Neural progenitor cell (in vitro differentiated cells): ENCODE measurements around the gene MYCBPAP.

Experiments used
- EZH2phosphoT487 ChIP-seq: fragments of 200-600 bp; sonication (generic); IDR thresholded peaks from 2 replicates; pipeline ENCODE4 v1.6.1; 2017; ENCODE audit warnings: antibody characterized with exemption
- TF ChIP-seq, protein P1 (sequence below): fragments of 200-600 bp; sonication (generic); IDR thresholded peaks from 2 replicates; pipeline ENCODE4 v1.5.1; 2017; ENCODE audit warnings: antibody characterized with exemption, mild to moderate bottlenecking

DNA sequence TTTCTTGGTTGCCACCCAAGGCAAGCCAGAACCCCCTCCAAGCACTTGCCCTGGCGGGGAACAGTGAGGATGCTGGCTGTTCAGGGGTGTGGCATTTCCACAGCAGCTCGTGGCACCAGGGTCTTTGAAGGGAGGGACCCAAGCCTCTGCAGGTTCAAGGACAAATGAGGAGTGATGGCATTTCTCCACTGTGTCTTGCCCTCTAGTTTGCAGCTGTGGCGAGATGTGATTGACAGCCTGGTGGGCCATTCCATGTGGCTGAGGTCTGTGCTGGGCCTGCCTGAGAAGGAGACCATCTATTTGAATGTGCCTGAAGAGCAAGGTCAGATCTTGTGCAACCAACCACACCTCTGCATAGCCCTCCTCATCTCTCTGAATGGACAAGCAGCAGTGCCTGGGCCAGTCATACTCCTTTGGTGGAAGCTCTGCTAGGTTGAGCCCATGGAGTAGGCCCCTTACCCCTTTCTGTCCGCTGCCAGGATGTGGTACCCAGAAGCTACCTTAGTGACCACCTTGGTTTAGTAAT is 19.8 kb downstream of the MYCBPAP start:
- TF ChIP-seq, protein P1, sequence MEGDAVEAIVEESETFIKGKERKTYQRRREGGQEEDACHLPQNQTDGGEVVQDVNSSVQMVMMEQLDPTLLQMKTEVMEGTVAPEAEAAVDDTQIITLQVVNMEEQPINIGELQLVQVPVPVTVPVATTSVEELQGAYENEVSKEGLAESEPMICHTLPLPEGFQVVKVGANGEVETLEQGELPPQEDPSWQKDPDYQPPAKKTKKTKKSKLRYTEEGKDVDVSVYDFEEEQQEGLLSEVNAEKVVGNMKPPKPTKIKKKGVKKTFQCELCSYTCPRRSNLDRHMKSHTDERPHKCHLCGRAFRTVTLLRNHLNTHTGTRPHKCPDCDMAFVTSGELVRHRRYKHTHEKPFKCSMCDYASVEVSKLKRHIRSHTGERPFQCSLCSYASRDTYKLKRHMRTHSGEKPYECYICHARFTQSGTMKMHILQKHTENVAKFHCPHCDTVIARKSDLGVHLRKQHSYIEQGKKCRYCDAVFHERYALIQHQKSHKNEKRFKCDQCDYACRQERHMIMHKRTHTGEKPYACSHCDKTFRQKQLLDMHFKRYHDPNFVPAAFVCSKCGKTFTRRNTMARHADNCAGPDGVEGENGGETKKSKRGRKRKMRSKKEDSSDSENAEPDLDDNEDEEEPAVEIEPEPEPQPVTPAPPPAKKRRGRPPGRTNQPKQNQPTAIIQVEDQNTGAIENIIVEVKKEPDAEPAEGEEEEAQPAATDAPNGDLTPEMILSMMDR: no peak
- no peak for TF ChIP-seq EZH2phosphoT487
